CD14-positive monocyte (primary cell): Measurements from ENCODE around the gene IQGAP2. TPM values are rescaled to one million over a fixed set of nuclear protein-coding genes. Genes with fewer than 3 reads are reported as not detected.

Source experiments
- DNase-seq, 3 donors: peaks; one replicate each; pipeline ENCODE4 v3.0.0-alpha.2; 2011 to 2022
- H2AFZ ChIP-seq: 2 replicates; pipeline ENCODE4 v1.6.0; 2012; ENCODE audit warnings: mild to moderate bottlenecking, low read depth, low read length, inconsistent platforms; ENCODE audit not compliant: insufficient read depth, poor library complexity, severe bottlenecking
- H3K27ac ChIP-seq, 2 donors: 1 replicate in 1 of 2; 2 replicates in 1 of 2; pipeline ENCODE4 v1.5.1; 2012 to 2013; ENCODE audit warnings: low read length in 2 of 2, control low read depth in 1 of 2, inconsistent platforms in 1 of 2, low read depth in 1 of 2, mild to moderate bottlenecking in 1 of 2
- H3K27me3 ChIP-seq, 2 donors: one replicate each; pipeline versions ENCODE4 v1.6.0 to v1.6.1; 2011 to 2013; ENCODE audit warnings: low read length in 2 of 2; ENCODE audit not compliant: control insufficient read depth in 2 of 2, insufficient read depth in 2 of 2
- H3K36me3 ChIP-seq, 2 donors: replicated peaks in 1 of 2; 1 replicate in 1 of 2; 2 replicates in 1 of 2; pipeline versions ENCODE4 v1.5.1 to v1.6.1; 2012 to 2013; ENCODE audit warnings: low read length in 2 of 2, control low read depth in 1 of 2, inconsistent platforms in 1 of 2, mild to moderate bottlenecking in 1 of 2; ENCODE audit not compliant: insufficient read depth in 2 of 2, control insufficient read depth in 1 of 2
- H3K4me1 ChIP-seq, 2 donors: 1 replicate in 1 of 2; 2 replicates in 1 of 2; pipeline versions ENCODE4 v1.5.1 to v1.6.1; 2012 to 2013; ENCODE audit warnings: low read length in 2 of 2, control low read depth in 1 of 2, inconsistent platforms in 1 of 2, mild to moderate bottlenecking in 1 of 2, moderate library complexity in 1 of 2; ENCODE audit not compliant: insufficient read depth in 2 of 2, control insufficient read depth in 1 of 2
- H3K4me2 ChIP-seq: replicated peaks from 2 replicates; pipeline ENCODE3; 2012; ENCODE audit warnings: low read length, moderate library complexity, mild to moderate bottlenecking; ENCODE audit not compliant: poor library complexity, severe bottlenecking; ENCODE audit errors: extremely low read depth
- H3K4me3 ChIP-seq, 3 experiments: fragments of 200-600 bp in 1 of 3; sonication (generic) in 1 of 3; replicated peaks in 1 of 3; 1 replicate in 2 of 3; 2 replicates in 1 of 3; pipeline ENCODE4 v1.5.1; 2011 to 2013; ENCODE audit warnings: low read length in 3 of 3, mild to moderate bottlenecking in 3 of 3, control low read depth in 2 of 3, low read depth in 2 of 3, inconsistent platforms in 1 of 3, moderate library complexity in 1 of 3
- H3K79me2 ChIP-seq: 2 replicates; pipeline ENCODE4 v1.6.0; 2012; ENCODE audit warnings: mild to moderate bottlenecking, control low read depth, inconsistent platforms, low read length, moderate library complexity; ENCODE audit not compliant: insufficient read depth
- H3K9ac ChIP-seq: 2 replicates; pipeline ENCODE4 v1.6.0; 2017; ENCODE audit warnings: low read length, mild to moderate bottlenecking; ENCODE audit not compliant: insufficient read depth, poor library complexity, severe bottlenecking
- H3K9me3 ChIP-seq, 2 donors: replicated peaks in 1 of 2; 1 replicate in 1 of 2; 2 replicates in 1 of 2; pipeline versions ENCODE4 v1.5.1 to v1.6.1; 2012 to 2013; ENCODE audit warnings: low read length in 2 of 2, control low read depth in 1 of 2; ENCODE audit not compliant: control insufficient read depth in 1 of 2, insufficient read depth in 1 of 2
- H4K20me1 ChIP-seq: 2 replicates; pipeline ENCODE4 v1.6.0; 2012; ENCODE audit warnings: mild to moderate bottlenecking, low read length, control low read depth, moderate library complexity; ENCODE audit not compliant: insufficient read depth
- H3K27ac Mint-ChIP-seq, 7 donors: one replicate each; pipeline ENCODE4 v1.8.0; 2020; ENCODE audit warnings: mild to moderate bottlenecking in 7 of 7, mixed read lengths in 7 of 7, moderate library complexity in 6 of 7, inconsistent platforms in 2 of 7
- H3K27me3 Mint-ChIP-seq, 3 donors: one replicate each; pipeline ENCODE4 v1.8.0; 2021 to 2022; ENCODE audit warnings: low read depth in 3 of 3, mild to moderate bottlenecking in 3 of 3, mixed read lengths in 3 of 3, moderate library complexity in 3 of 3, inconsistent platforms in 1 of 3
- H3K36me3 Mint-ChIP-seq, 2 donors: one replicate each; pipeline ENCODE4 v1.8.0; 2020; ENCODE audit warnings: mixed read lengths in 2 of 2, inconsistent platforms in 1 of 2, mild to moderate bottlenecking in 1 of 2
- H3K4me1 Mint-ChIP-seq: one replicate; pipeline ENCODE4 v1.8.0; 2020; ENCODE audit warnings: mild to moderate bottlenecking, mixed read lengths
- H3K4me3 Mint-ChIP-seq, 2 donors: one replicate each; pipeline ENCODE4 v1.8.0; 2020; ENCODE audit warnings: mild to moderate bottlenecking in 2 of 2, mixed read lengths in 2 of 2, moderate library complexity in 1 of 2
- H3K9me3 Mint-ChIP-seq, 7 donors: one replicate each; pipeline ENCODE4 v1.8.0; 2020 to 2022; ENCODE audit warnings: mixed read lengths in 7 of 7, mild to moderate bottlenecking in 6 of 7, moderate library complexity in 6 of 7, inconsistent platforms in 2 of 7
- CTCF ChIP-seq: fragments of 200-600 bp; IDR thresholded peaks from one replicate; pipeline ENCODE4 v1.8.0; 2022; ENCODE audit warnings: antibody characterized with exemption, mild to moderate bottlenecking
- WGBS: methylation state at CpG from one replicate; pipeline ENCODE4 v1.1.5; 2013; ENCODE audit warnings: missing lambda C conversion rate; ENCODE audit not compliant: insufficient coverage; 5-methylcytosine and 5-hydroxymethylcytosine counted together
- intact Hi-C, 2 donors: fragments of 100-400 bp; cut with micrococcal nuclease; formaldehyde crosslinking; loops; one replicate each; pipeline versions ENCODE4 v1.15.0 to v1.15.1; 2023
- polyA plus RNA-seq, 3 donors: library from polyadenylated mRNA; depleted of rRNA in 1 of 3; unstranded in 2 of 3; stranded (reverse) in 1 of 3; fragments of 300-500 nt in 2 of 3; fragments of >200 nt in 1 of 3; fragmentation: Illumina TruSeq in 2 of 3; gene quantifications; 1 replicate in 2 of 3; 2 replicates in 1 of 3; pipeline ENCODE4 v1.2.3, GENCODE V29; 2012 to 2021

IQGAP2 gene
- polyA plus RNA-seq, 3 donors, result 21.4 to 50.9 (median 35.4) TPM

- Histone ChIP-seq H3K4me3 (no peak overlapping the region), H2AFZ (no peak overlapping the region), H3K9me3 (no peaks in the 10 kb centered on the region), H3K27ac (no peak overlapping the region), H4K20me1 (peaks cover 7% of the 10 kb centered on the region), H3K4me1 (no peaks in the 10 kb centered on the region), H3K79me2 (no peaks in the 10 kb centered on the region), H3K36me3 (peaks cover 87 to 100% of the 10 kb centered on the region in 2 donors), H3K4me2 (no peak overlapping the region), H3K9ac (no peak overlapping the region), H3K27me3 (no peaks in the 10 kb centered on the region)
- H3K4me3 Mint-ChIP-seq, result no peak overlapping the region
- H3K27me3 Mint-ChIP-seq, result no peaks in the 10 kb centered on the region
- no CpG with 5 or more reads among the region's 4 CpGs for WGBS
- no peak for TF ChIP-seq CTCF
- H3K9me3 Mint-ChIP-seq, result no peaks in the 10 kb centered on the region
- no peak overlapping the region for H3K27ac Mint-ChIP-seq
- H3K4me1 Mint-ChIP-seq, result no peaks in the 10 kb centered on the region
- peaks cover 72 to 93% of the 10 kb centered on the region in 2 donors for H3K36me3 Mint-ChIP-seq
- intact Hi-C loops, result no loop called here
- no peak for DNase-seq
Observed at GRCh38 chr5:76594107-76594506, 191.0 kb downstream of the IQGAP2 start.

- H3K4me3 Mint-ChIP-seq, result no peak overlapping the region
Observed at GRCh38 chr5:76595755-76596481, 192.8 kb downstream of the IQGAP2 start.

More at GRCh38 chr5:76595755-76596481, 192.8 kb downstream of the IQGAP2 start:
- no peak overlapping the region for H3K9ac ChIP-seq
- WGBS, result no CpG with 5 or more reads among the region's 3 CpGs
- H3K36me3 ChIP-seq, result peaks cover 87 to 100% of the 10 kb centered on the region in 2 donors
- H3K4me1 ChIP-seq, result no peaks in the 10 kb centered on the region
- no peak overlapping the region for H3K4me2 ChIP-seq
- no peaks in the 10 kb centered on the region for H3K9me3 ChIP-seq
- H3K79me2 ChIP-seq, result no peaks in the 10 kb centered on the region
- Mint-ChIP-seq H3K36me3 (peaks cover 72 to 89% of the 10 kb centered on the region in 2 donors), H3K9me3 (no peaks in the 10 kb centered on the region), H3K27me3 (no peaks in the 10 kb centered on the region), H3K4me1 (no peaks in the 10 kb centered on the region), H3K27ac (peak overlapping the region in 3 of 7 donors; percentile 26 to 75 (median 55))
- no peak for TF ChIP-seq CTCF
- H3K27me3 ChIP-seq, result no peaks in the 10 kb centered on the region
- no peak overlapping the region for H2AFZ ChIP-seq
- DNase-seq, result no peak
- peaks cover 9% of the 10 kb centered on the region for H4K20me1 ChIP-seq
- intact Hi-C loops, result no loop called here
- H3K27ac ChIP-seq, result peak overlapping the region in 1 of 2 donors; percentile 7
- no peak overlapping the region for H3K4me3 ChIP-seq
